Mucosa of descending colon (tissue), 3 donors: Measurements from ENCODE around the gene FAM171A1. TPM values are rescaled to one million over a fixed set of nuclear protein-coding genes. Genes with fewer than 3 reads are reported as not detected.
A peak's percentile ranks its signal among the peaks of the same experiment; 100 is the strongest.

ENCODE experiments used
- ATAC-seq: fragments of 200-7000 bp; cut with Tn5 transposase; one replicate; pipeline ENCODE4 v1.9.1; 2020; ENCODE audit warnings: mild to moderate bottlenecking, moderate library complexity
- DNase-seq, 3 donors: peaks; one replicate each; pipeline ENCODE4 v3.0.0-alpha.2; 2020
- H3K36me3 ChIP-seq: fragments of 200-600 bp; one replicate; pipeline ENCODE4 v1.8.0; 2021; ENCODE audit warnings: low read depth, mild to moderate bottlenecking
- H3K4me1 ChIP-seq: fragments of 200-600 bp; one replicate; pipeline ENCODE4 v1.8.0; 2021; ENCODE audit warnings: low read depth, mild to moderate bottlenecking
- H3K4me3 ChIP-seq: fragments of 200-600 bp; one replicate; pipeline ENCODE4 v1.8.0; 2021; ENCODE audit warnings: mild to moderate bottlenecking
- H3K9me3 ChIP-seq: fragments of 200-600 bp; one replicate; pipeline ENCODE4 v1.8.0; 2021; ENCODE audit warnings: mild to moderate bottlenecking
- intact Hi-C, 2 donors: fragments of 100-400 bp; cut with DNase I in 1 of 2; cut with micrococcal nuclease in 1 of 2; formaldehyde crosslinking; loops; one replicate each; pipeline versions ENCODE4 v1.11.0 to v1.11.1; 2022; cut with DNase I, micrococcal nuclease
- total RNA-seq, 3 donors: library from RNA; stranded (reverse); fragmentation: NEBNext Ultra II Directional in 2 of 3; extraction: Animal tissue kit (Norgen Biotek cat#: 25700) in 2 of 3; gene quantifications; one replicate each; pipeline versions ENCODE4 v1.2.1 to v1.2.4, GENCODE V29; 2021 to 2023
- TF ChIP-seq, protein P1 (sequence below): fragments of 200-600 bp; IDR thresholded peaks from one replicate; pipeline ENCODE4 v1.8.0; 2022; ENCODE audit warnings: antibody characterized with exemption, mild to moderate bottlenecking
- donor health status: DM: no; HTN: no; CAD: no; lungs with moderate emphysema.
- donor health status: DM: no; HTN: no; CAD: no.
- donor health status: DM: no; HTN: yes; CAD: no.

The FAM171A1 gene
- total RNA-seq, 3 donors from 2014 or later = 33.7 to 60.7 (median 50.4) TPM

- Histone ChIP-seq H3K36me3 (no peaks in the 10 kb centered on the region), H3K4me1 (no peaks in the 10 kb centered on the region), H3K4me3 (no peak overlapping the region), H3K9me3 (no peaks in the 10 kb centered on the region)
- ATAC-seq (no peak), DNase-seq (no peak)
- intact Hi-C loops = no loop called here
- TF ChIP-seq, protein P1, sequence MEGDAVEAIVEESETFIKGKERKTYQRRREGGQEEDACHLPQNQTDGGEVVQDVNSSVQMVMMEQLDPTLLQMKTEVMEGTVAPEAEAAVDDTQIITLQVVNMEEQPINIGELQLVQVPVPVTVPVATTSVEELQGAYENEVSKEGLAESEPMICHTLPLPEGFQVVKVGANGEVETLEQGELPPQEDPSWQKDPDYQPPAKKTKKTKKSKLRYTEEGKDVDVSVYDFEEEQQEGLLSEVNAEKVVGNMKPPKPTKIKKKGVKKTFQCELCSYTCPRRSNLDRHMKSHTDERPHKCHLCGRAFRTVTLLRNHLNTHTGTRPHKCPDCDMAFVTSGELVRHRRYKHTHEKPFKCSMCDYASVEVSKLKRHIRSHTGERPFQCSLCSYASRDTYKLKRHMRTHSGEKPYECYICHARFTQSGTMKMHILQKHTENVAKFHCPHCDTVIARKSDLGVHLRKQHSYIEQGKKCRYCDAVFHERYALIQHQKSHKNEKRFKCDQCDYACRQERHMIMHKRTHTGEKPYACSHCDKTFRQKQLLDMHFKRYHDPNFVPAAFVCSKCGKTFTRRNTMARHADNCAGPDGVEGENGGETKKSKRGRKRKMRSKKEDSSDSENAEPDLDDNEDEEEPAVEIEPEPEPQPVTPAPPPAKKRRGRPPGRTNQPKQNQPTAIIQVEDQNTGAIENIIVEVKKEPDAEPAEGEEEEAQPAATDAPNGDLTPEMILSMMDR = no peak
Measured at GRCh38 chr10:15227611-15228372, 143.3 kb downstream of the FAM171A1 start.

- TF ChIP-seq, protein P1 = no peak
- no peak for DNase-seq
Measured at GRCh38 chr10:15225511-15225910, 145.6 kb downstream of the FAM171A1 start.

DNA sequence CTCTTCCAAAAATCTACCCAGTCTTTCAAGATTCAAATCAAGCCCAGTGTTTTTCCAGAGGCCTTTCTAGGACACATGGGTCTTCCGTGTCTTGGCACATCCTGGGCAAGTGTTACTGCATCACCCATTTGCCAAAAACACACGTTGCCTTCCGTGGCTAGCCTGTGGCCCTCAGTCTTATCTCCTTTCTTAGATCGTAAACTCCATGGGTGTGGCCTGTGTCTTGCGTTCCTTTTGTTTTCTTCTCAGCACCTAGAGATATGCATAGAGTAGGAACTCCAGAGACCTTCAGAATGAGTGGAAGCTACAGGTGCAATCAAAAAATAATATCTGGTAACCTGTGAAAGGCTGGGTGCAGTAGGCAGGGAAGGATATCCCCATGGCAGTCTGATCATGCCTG lies 146.1 kb downstream of the FAM171A1 start:
- TF ChIP-seq, protein P1 = no peak
- H3K36me3 ChIP-seq = no peaks in the 10 kb centered on the region
- no peaks in the 10 kb centered on the region for H3K4me1 ChIP-seq
- DNase-seq (peak in 1 of 3 donors; percentile 15), ATAC-seq (peak; percentile 78)
- no peak overlapping the region for H3K4me3 ChIP-seq
- no peaks in the 10 kb centered on the region for H3K9me3 ChIP-seq
- intact Hi-C loops = no loop called here

More at GRCh38 chr10:15225511-15225910, 145.6 kb downstream of the FAM171A1 start:
- intact Hi-C loops = no loop called here
- Histone ChIP-seq H3K4me1 (no peaks in the 10 kb centered on the region), H3K36me3 (no peaks in the 10 kb centered on the region), H3K4me3 (no peak overlapping the region), H3K9me3 (no peaks in the 10 kb centered on the region)
- ATAC-seq = no peak

GRCh38 chr10:15223174-15223573 lies 147.9 kb downstream of the FAM171A1 start:
- DNase-seq (no peak), ATAC-seq (no peak)
- Histone ChIP-seq H3K9me3 (no peaks in the 10 kb centered on the region), H3K4me1 (no peaks in the 10 kb centered on the region), H3K36me3 (no peaks in the 10 kb centered on the region), H3K4me3 (no peak overlapping the region)
- intact Hi-C loops = no loop called here
- TF ChIP-seq, protein P1 = no peak

DNA sequence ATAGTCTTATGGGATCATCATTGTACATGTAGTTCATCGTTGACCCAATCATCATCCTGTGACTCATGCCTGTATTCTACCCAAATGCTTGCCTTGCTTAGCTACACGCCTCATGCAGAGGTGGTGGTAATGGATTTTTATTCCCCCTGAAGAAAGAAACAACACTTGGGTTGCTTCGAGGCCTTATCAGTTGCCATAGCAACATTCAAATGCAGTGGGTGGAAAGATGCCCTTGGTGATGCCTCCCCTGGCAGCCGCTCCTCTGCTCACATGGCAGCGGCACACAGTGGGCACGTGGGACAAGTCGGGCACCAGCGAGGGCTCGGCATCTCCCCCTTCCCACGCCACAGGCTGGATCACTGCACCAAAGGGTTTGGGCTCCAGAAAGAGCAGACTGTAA lies 148.6 kb downstream of the FAM171A1 start:
- intact Hi-C loops = no loop called here
- ATAC-seq = no peak
- Histone ChIP-seq H3K36me3 (no peaks in the 10 kb centered on the region), H3K9me3 (no peaks in the 10 kb centered on the region), H3K4me3 (no peak overlapping the region), H3K4me1 (no peaks in the 10 kb centered on the region)
- DNase-seq = no peak
- TF ChIP-seq, protein P1 = no peak
